Astrocyte (in vitro differentiated cells and primary cell): Measurements from ENCODE around the gene CMTM4. TPM values are rescaled to one million over a fixed set of nuclear protein-coding genes. Genes with fewer than 3 reads are reported as not detected.

ENCODE experiments used
- DNase-seq: peaks from one replicate; pipeline ENCODE4 v3.0.0-alpha.2; 2010; ENCODE audit warnings: low read depth
- FAIRE-seq: peaks from 2 replicates; lab custom pipeline; 2011; peaks lifted over from hg19 to GRCh38; lab: Jason Lieb, UNC
- H2AFZ ChIP-seq: 2 replicates; pipeline ENCODE4 v1.6.0; 2012; ENCODE audit warnings: low read depth, low read length, inconsistent platforms
- H3K27ac ChIP-seq: 2 replicates; pipeline ENCODE4 v1.5.1; 2011; ENCODE audit warnings: low read depth, low read length, inconsistent platforms
- H3K27me3 ChIP-seq: 2 replicates; pipeline ENCODE4 v1.6.0; 2011; ENCODE audit warnings: low read length, inconsistent platforms; ENCODE audit not compliant: insufficient read depth
- H3K36me3 ChIP-seq: 2 replicates; pipeline ENCODE4 v1.5.1; 2011; ENCODE audit warnings: low read length, inconsistent platforms; ENCODE audit not compliant: insufficient read depth
- H3K4me1 ChIP-seq: 2 replicates; pipeline ENCODE4 v1.5.1; 2011; ENCODE audit warnings: low read length, inconsistent platforms; ENCODE audit not compliant: insufficient read depth
- H3K4me2 ChIP-seq: 2 replicates; pipeline ENCODE4 v1.6.0; 2012; ENCODE audit warnings: low read length, inconsistent platforms
- H3K4me3 ChIP-seq: 2 replicates; pipeline ENCODE4 v1.5.1; 2011; ENCODE audit warnings: low read depth, mild to moderate bottlenecking, low read length, inconsistent platforms; ENCODE audit not compliant: insufficient read depth
- H3K79me2 ChIP-seq: 2 replicates; pipeline ENCODE4 v1.6.0; 2012; ENCODE audit warnings: mild to moderate bottlenecking, low read length, inconsistent platforms; ENCODE audit not compliant: insufficient read depth
- H3K9ac ChIP-seq: 2 replicates; pipeline ENCODE4 v1.6.0; 2012; ENCODE audit warnings: mild to moderate bottlenecking, low read length, inconsistent platforms
- H3K9me3 ChIP-seq: 2 replicates; pipeline ENCODE4 v1.5.1; 2012; ENCODE audit warnings: low read depth, mild to moderate bottlenecking, low read length, inconsistent platforms; ENCODE audit not compliant: insufficient read depth
- H4K20me1 ChIP-seq: 2 replicates; pipeline ENCODE4 v1.6.0; 2012; ENCODE audit warnings: low read length, inconsistent platforms; ENCODE audit not compliant: insufficient read depth
- H3K27ac Mint-ChIP-seq: one replicate; pipeline ENCODE4 v1.8.0; 2021; ENCODE audit warnings: mild to moderate bottlenecking, mixed read lengths; ENCODE audit not compliant: unreplicated experiment
- H3K27me3 Mint-ChIP-seq: one replicate; pipeline ENCODE4 v1.8.0; 2021; ENCODE audit warnings: low read depth, mixed read lengths; ENCODE audit not compliant: unreplicated experiment
- H3K36me3 Mint-ChIP-seq: one replicate; pipeline ENCODE4 v1.8.0; 2021; ENCODE audit warnings: low read depth, mixed read lengths; ENCODE audit not compliant: unreplicated experiment
- H3K4me1 Mint-ChIP-seq: one replicate; pipeline ENCODE4 v1.8.0; 2021; ENCODE audit warnings: low read depth, mixed read lengths; ENCODE audit not compliant: unreplicated experiment
- H3K4me3 Mint-ChIP-seq: one replicate; pipeline ENCODE4 v1.8.0; 2021; ENCODE audit warnings: mild to moderate bottlenecking, moderate library complexity, mixed read lengths; ENCODE audit not compliant: unreplicated experiment
- H3K9me3 Mint-ChIP-seq: one replicate; pipeline ENCODE4 v1.8.0; 2021; ENCODE audit warnings: mild to moderate bottlenecking, mixed read lengths; ENCODE audit not compliant: unreplicated experiment
- EZH2 ChIP-seq: IDR thresholded peaks from 2 replicates; pipeline ENCODE4 v1.6.1; 2012; ENCODE audit warnings: mild to moderate bottlenecking, low read length, inconsistent platforms; ENCODE audit not compliant: insufficient read depth
- total RNA-seq: library from RNA; stranded (reverse); gene quantifications from 2 replicates; pipeline ENCODE4 v1.2.1, GENCODE V29; 2021
- TF ChIP-seq, protein P1 (sequence below): IDR thresholded peaks from 2 replicates; pipeline ENCODE4 v1.5.1; 2011; ENCODE audit warnings: low read depth, mild to moderate bottlenecking, inconsistent platforms, low read length, moderate library complexity; ENCODE audit not compliant: insufficient read depth

Gene CMTM4
- total RNA-seq, 1 donor from 2014 or later, result 20.9 TPM

DNA sequence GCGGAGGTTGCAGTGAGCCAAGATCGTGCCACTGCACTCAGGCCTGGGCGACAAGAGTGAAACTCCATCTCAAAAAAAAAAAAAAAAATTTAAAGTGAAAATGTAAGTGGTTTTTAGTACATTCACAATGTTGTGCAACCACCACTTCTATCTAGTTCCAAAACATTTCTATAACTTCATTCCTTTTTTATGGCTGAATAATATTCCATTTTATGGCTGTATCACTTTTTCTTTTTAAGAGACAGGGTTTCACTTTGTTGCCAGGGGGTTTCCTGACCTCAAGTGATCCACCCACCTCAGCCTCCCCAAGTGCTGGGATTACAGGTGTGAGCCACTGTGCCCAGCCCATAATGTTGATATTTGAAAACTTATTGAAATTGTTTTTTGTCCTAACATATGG is 103.7 kb downstream of the CMTM4 start:
- H2AFZ ChIP-seq, result no peak overlapping the region

DNA sequence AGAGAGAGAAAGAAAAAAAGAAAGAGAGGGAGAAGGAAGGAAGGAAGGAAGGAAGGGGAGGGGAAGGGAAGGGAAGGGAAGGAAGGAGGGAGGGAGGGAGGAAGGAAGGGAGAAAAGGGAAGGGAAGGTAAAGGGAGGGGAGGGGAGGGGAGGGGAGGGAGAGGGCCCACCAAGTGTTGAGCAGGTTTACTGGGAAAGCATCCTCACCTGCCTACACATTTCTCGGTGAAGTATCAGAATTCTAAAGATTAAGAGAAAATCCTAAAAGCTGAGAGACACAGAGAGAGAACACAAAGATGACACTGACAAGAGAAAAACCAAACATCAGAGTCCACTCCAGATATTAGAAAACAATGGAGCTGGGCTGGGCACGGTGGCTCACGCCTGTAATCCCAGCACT is 104.3 kb downstream of the CMTM4 start:
- Histone ChIP-seq H3K9ac (no peak overlapping the region), H3K79me2 (no peaks in the 10 kb centered on the region), H4K20me1 (no peaks in the 10 kb centered on the region), H2AFZ (no peak overlapping the region), H3K27ac (no peak overlapping the region), H3K4me1 (peaks cover 2% of the 10 kb centered on the region), H3K27me3 (no peaks in the 10 kb centered on the region), H3K4me2 (no peak overlapping the region), H3K9me3 (no peaks in the 10 kb centered on the region), H3K4me3 (no peak overlapping the region), H3K36me3 (no peaks in the 10 kb centered on the region)
- Mint-ChIP-seq H3K36me3 (peaks cover 2% of the 10 kb centered on the region), H3K27me3 (peaks cover 25% of the 10 kb centered on the region), H3K27ac (no peak overlapping the region), H3K4me1 (no peaks in the 10 kb centered on the region), H3K9me3 (no peaks in the 10 kb centered on the region), H3K4me3 (no peak overlapping the region)
- TF ChIP-seq EZH2, result no peak
- TF ChIP-seq, protein P1, sequence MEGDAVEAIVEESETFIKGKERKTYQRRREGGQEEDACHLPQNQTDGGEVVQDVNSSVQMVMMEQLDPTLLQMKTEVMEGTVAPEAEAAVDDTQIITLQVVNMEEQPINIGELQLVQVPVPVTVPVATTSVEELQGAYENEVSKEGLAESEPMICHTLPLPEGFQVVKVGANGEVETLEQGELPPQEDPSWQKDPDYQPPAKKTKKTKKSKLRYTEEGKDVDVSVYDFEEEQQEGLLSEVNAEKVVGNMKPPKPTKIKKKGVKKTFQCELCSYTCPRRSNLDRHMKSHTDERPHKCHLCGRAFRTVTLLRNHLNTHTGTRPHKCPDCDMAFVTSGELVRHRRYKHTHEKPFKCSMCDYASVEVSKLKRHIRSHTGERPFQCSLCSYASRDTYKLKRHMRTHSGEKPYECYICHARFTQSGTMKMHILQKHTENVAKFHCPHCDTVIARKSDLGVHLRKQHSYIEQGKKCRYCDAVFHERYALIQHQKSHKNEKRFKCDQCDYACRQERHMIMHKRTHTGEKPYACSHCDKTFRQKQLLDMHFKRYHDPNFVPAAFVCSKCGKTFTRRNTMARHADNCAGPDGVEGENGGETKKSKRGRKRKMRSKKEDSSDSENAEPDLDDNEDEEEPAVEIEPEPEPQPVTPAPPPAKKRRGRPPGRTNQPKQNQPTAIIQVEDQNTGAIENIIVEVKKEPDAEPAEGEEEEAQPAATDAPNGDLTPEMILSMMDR, result no peak
- DNase-seq, result no peak
- no peak for FAIRE-seq

More for the DNA sequence above, 103.7 kb downstream of the CMTM4 start:
- H3K4me3 ChIP-seq, result no peak overlapping the region
- no peak overlapping the region for H3K9ac ChIP-seq
- H3K4me2 ChIP-seq, result no peak overlapping the region
- H3K27ac Mint-ChIP-seq, result no peak overlapping the region
- H3K27me3 Mint-ChIP-seq, result peaks cover 21% of the 10 kb centered on the region
- no peaks in the 10 kb centered on the region for H3K79me2 ChIP-seq
- H3K4me3 Mint-ChIP-seq, result no peak overlapping the region
- no peak overlapping the region for H3K27ac ChIP-seq
- H3K36me3 Mint-ChIP-seq, result peaks cover 2% of the 10 kb centered on the region
- TF ChIP-seq, protein P1, result no peak
- no peak for TF ChIP-seq EZH2
- H3K9me3 Mint-ChIP-seq, result no peaks in the 10 kb centered on the region
- H4K20me1 ChIP-seq, result no peaks in the 10 kb centered on the region
- no peaks in the 10 kb centered on the region for H3K4me1 Mint-ChIP-seq
- no peak for DNase-seq
- H3K4me1 ChIP-seq, result peaks cover 2% of the 10 kb centered on the region
- no peak for FAIRE-seq
- no peaks in the 10 kb centered on the region for H3K9me3 ChIP-seq
- no peaks in the 10 kb centered on the region for H3K27me3 ChIP-seq
- no peaks in the 10 kb centered on the region for H3K36me3 ChIP-seq

DNA sequence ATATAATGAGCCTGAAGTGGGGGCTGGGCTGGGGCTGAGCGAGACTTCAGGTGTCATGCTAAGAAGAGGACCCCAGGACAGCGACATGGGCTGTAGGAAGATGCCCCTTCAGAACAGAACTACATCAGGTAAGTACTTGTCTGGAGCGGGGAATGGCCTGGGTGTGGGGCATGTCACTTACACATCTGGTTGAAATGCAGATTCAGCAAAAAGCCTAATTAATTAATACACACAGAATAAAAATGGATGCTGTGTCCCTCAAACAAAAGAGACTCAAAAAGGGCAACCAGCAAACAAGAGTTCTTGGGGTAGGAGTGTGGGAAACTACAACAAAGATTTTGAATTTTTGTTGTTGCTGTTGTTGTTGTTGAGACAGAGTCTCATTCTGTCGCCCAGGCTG is 105.5 kb downstream of the CMTM4 start:
- Histone ChIP-seq H3K4me3 (no peak overlapping the region), H3K27ac (no peak overlapping the region)

More for the DNA sequence above, 105.5 kb downstream of the CMTM4 start:
- no peaks in the 10 kb centered on the region for H3K79me2 ChIP-seq
- H3K27me3 ChIP-seq, result no peaks in the 10 kb centered on the region
- Mint-ChIP-seq H3K9me3 (no peaks in the 10 kb centered on the region), H3K4me1 (no peaks in the 10 kb centered on the region), H3K36me3 (peaks cover 2% of the 10 kb centered on the region), H3K27ac (no peak overlapping the region), H3K27me3 (peaks cover 27% of the 10 kb centered on the region), H3K4me3 (no peak overlapping the region)
- no peaks in the 10 kb centered on the region for H4K20me1 ChIP-seq
- DNase-seq (no peak), FAIRE-seq (no peak)
- peaks cover 2% of the 10 kb centered on the region for H3K4me1 ChIP-seq
- H3K36me3 ChIP-seq, result no peaks in the 10 kb centered on the region
- H2AFZ ChIP-seq, result no peak overlapping the region
- TF ChIP-seq, protein P1, result no peak
- no peak for TF ChIP-seq EZH2
- no peak overlapping the region for H3K9ac ChIP-seq
- H3K9me3 ChIP-seq, result no peaks in the 10 kb centered on the region
- H3K4me2 ChIP-seq, result no peak overlapping the region
